ENCODE results near the gene SNRPN. TPM values are rescaled to one million over a fixed set of nuclear protein-coding genes. Genes with fewer than 3 reads are reported as not detected.
"Not testable (repeated sequence)": the region's sequence is repeated elsewhere in the genome, so short reads cannot be mapped to it uniquely, and the experiment has no call there.

Gene SNRPN
- total RNA-seq, 1 donor from 2014 or later, result 54.0 TPM

- intact Hi-C loops (cut with micrococcal nuclease), result no loop called here
Observed at GRCh38 chr15:24966364-24967103, 11.7 kb downstream of the SNRPN start.

DNA sequence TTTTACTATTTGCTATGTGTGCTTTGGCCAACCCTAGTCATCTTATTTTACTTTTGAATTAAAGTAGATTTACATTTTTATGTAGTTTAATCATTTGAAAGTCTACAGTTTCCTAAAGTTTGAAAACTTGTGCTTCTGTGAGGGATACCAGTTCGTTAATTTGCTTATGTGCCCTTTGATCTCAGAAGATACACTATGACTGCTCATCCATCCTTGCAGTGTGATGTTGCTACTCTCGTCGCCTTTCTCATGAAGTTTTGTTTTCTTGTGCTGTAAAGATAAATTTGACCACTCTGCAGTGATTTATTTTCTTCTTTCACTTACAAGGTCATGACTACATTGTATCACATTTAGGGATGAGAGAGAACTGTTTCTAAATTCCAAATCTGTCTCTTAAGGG, 16.3 kb downstream of the SNRPN start:
- intact Hi-C loops (cut with micrococcal nuclease), result no loop called here

- intact Hi-C loops (cut with micrococcal nuclease), result no loop called here
Observed at GRCh38 chr15:24971772-24972171, 17.0 kb downstream of the SNRPN start.

- intact Hi-C loops (cut with micrococcal nuclease), result not testable (repeated sequence)
Observed at GRCh38 chr15:24972707-24973106, 17.9 kb downstream of the SNRPN start.

- intact Hi-C loops (cut with micrococcal nuclease), result no loop called here
Observed at GRCh38 chr15:24976932-24977331, 22.1 kb downstream of the SNRPN start.

DNA sequence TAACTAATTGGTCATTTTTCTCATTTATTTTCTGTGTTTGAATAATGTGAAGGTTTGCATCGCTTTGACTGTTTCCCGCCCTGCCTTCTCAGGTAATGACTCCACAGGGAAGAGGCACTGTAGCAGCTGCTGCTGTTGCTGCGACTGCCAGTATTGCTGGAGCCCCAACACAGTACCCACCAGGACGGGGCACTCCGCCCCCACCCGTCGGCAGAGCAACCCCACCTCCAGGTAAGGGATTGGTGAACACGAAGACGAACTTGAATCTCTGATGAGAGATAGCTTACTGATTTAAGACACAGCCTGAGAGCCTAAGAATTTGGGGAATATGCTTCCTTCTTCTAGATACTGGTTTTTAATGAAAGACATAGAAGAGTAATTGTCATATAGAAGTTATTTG, 22.9 kb downstream of the SNRPN start:
- intact Hi-C loops (cut with micrococcal nuclease), result no loop called here

- intact Hi-C loops (cut with micrococcal nuclease), result no loop called here
Observed at GRCh38 chr15:24985224-24985623, 30.4 kb downstream of the SNRPN start.

DNA sequence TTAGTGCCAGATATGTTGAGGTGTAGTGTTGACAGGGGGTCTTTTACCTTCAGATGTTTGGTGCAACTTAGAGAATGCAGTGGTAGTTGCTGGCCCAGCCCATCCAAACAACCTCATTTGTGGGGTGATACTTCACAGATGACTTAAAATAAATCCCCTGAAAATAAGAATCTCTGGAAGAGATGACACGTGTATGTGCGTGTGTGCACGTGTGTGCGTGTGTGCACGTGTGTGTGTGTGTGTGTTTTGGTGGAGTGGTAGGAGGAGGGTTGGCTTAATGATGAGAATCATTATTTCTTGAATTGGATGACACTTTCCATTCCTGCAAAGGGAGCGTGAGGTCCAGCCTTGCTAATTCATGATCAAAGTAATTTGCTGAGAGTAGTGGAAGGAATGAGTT, 31.9 kb downstream of the SNRPN start:
- intact Hi-C loops (cut with micrococcal nuclease), result no loop called here

DNA sequence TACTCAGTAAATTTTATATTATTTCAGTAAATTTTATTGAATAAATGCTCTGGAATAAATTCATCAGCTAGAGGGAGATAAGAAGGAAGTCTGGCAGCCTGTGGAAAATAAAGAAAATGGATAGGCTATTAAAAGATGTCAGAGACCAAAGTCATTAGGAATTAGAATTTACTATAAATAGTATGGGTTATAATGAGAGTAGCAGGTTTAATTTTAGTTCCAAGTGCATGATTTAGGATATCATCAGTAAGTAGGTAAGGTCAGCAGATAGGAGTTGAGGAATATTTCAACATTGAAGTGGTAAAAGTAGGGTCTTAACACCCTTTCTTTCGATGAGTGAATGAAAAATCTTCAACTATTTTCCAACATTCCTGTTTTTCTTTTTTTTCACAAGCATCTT, 64.6 kb downstream of the SNRPN start:
- intact Hi-C loops (cut with micrococcal nuclease), result no loop called here

GRCh38 chr15:25022233-25022632, 67.4 kb downstream of the SNRPN start:
- intact Hi-C loops (cut with micrococcal nuclease), result no loop called here

Other genes with a start within 250 kb of the SNRPN start
- 11.9 and 13.8 TPM in 2 replicates for gene SNURF, start within 50 bp of the SNRPN start, total RNA-seq